WERI-Rb-1 (cell line): ENCODE measurements around the gene TLNRD1.

Experiments used
- DNase-seq: peaks from one replicate; pipeline ENCODE4 v3.0.0-alpha.2; 2020
- H3K27ac ChIP-seq: fragments of 250-450 bp; sonication (Bioruptor Pico); 2 replicates; pipeline ENCODE4 v1.5.1; 2020; ENCODE audit warnings: mild to moderate bottlenecking, moderate library complexity
- H3K27me3 ChIP-seq: fragments of 250-450 bp; sonication (Bioruptor Pico); 2 replicates; pipeline ENCODE4 v1.5.1; 2021; ENCODE audit warnings: mild to moderate bottlenecking, low read depth, moderate library complexity; ENCODE audit not compliant: insufficient read depth, severe bottlenecking
- H3K36me3 ChIP-seq: fragments of 250-450 bp; sonication (Bioruptor Pico); 2 replicates; pipeline ENCODE4 v1.5.1; 2020; ENCODE audit warnings: mild to moderate bottlenecking, moderate library complexity
- H3K4me3 ChIP-seq: 2 replicates; pipeline ENCODE4 v1.5.1; 2011; ENCODE audit warnings: low read depth, mild to moderate bottlenecking, control low read depth, low read length
- H3K9me3 ChIP-seq: fragments of 250-450 bp; sonication (Bioruptor Pico); 2 replicates; pipeline ENCODE4 v1.5.1; 2021; ENCODE audit warnings: mild to moderate bottlenecking, moderate library complexity; ENCODE audit not compliant: severe bottlenecking
- CTCF ChIP-seq: IDR thresholded peaks from 2 replicates; pipeline ENCODE4 v1.5.1; 2011; ENCODE audit warnings: low read depth, mild to moderate bottlenecking, control low read depth, inconsistent platforms, low read length

Gene TLNRD1

GRCh38 chr15:81029414-81030300 is 28.9 kb downstream of the TLNRD1 start:
- no peaks in the 10 kb centered on the region for H3K27me3 ChIP-seq
- no peak overlapping the region for H3K27ac ChIP-seq
- no peak for DNase-seq
- no peak overlapping the region for H3K4me3 ChIP-seq
- H3K36me3 ChIP-seq = no peaks in the 10 kb centered on the region
- peaks cover 2% of the 10 kb centered on the region for H3K9me3 ChIP-seq
- no peak for TF ChIP-seq CTCF

- no peak overlapping the region for H3K27ac ChIP-seq
- H3K36me3 ChIP-seq = no peaks in the 10 kb centered on the region
- DNase-seq = no peak
- H3K27me3 ChIP-seq = no peaks in the 10 kb centered on the region
- H3K4me3 ChIP-seq = no peak overlapping the region
- peaks cover 2% of the 10 kb centered on the region for H3K9me3 ChIP-seq
- TF ChIP-seq CTCF = no peak
Measured at GRCh38 chr15:81030301-81030750, 29.6 kb downstream of the TLNRD1 start.

- TF ChIP-seq CTCF = no peak
- Histone ChIP-seq H3K27me3 (no peaks in the 10 kb centered on the region), H3K27ac (no peak overlapping the region), H3K9me3 (peaks cover 2% of the 10 kb centered on the region), H3K4me3 (no peak overlapping the region), H3K36me3 (no peaks in the 10 kb centered on the region)
- DNase-seq = no peak
Measured at GRCh38 chr15:81031203-81031602, 30.5 kb downstream of the TLNRD1 start.

GRCh38 chr15:81032355-81032754 is 31.6 kb downstream of the TLNRD1 start:
- Histone ChIP-seq H3K9me3 (peaks cover 2% of the 10 kb centered on the region), H3K4me3 (no peak overlapping the region), H3K27me3 (no peaks in the 10 kb centered on the region), H3K36me3 (no peaks in the 10 kb centered on the region), H3K27ac (no peak overlapping the region)
- TF ChIP-seq CTCF = no peak
- DNase-seq = no peak

- H3K36me3 ChIP-seq = no peaks in the 10 kb centered on the region
- no peak for TF ChIP-seq CTCF
- peaks cover 2% of the 10 kb centered on the region for H3K9me3 ChIP-seq
- DNase-seq = no peak
- H3K4me3 ChIP-seq = no peak overlapping the region
- no peaks in the 10 kb centered on the region for H3K27me3 ChIP-seq
- H3K27ac ChIP-seq = no peak overlapping the region
Measured at GRCh38 chr15:81032818-81033217, 32.1 kb downstream of the TLNRD1 start.
